HG02571 (cell line): ENCODE data around the gene LYZL1.
"Not testable (repeated sequence)": the region's sequence is repeated elsewhere in the genome, so short reads cannot be mapped to it uniquely, and the experiment has no call there.

Source experiments
- ATAC-seq: cut with Tn5 transposase; IDR thresholded peaks from one replicate; pipeline ENCODE4 v1.9.1; 2021; ENCODE audit warnings: mild to moderate bottlenecking, moderate library complexity; ENCODE audit not compliant: unreplicated experiment

Gene LYZL1

GRCh38 chr10:29304264-29304994 lies 15.6 kb downstream of the LYZL1 start:
- ATAC-seq = peak; percentile 65

- ATAC-seq = no peak
Observed at GRCh38 chr10:29304995-29305335, 16.1 kb downstream of the LYZL1 start.

- no peak for ATAC-seq
Observed at GRCh38 chr10:29306688-29307087, 17.8 kb downstream of the LYZL1 start.

- ATAC-seq = not testable (repeated sequence)
Observed at GRCh38 chr10:29308142-29308541, 19.3 kb downstream of the LYZL1 start.

GRCh38 chr10:29309465-29309864 lies 20.6 kb downstream of the LYZL1 start:
- ATAC-seq = no peak

- not testable (repeated sequence) for ATAC-seq
Observed at GRCh38 chr10:29310463-29310862, 21.6 kb downstream of the LYZL1 start.

- ATAC-seq = no peak
Observed at GRCh38 chr10:29313071-29313470, 24.2 kb downstream of the LYZL1 start.

GRCh38 chr10:29314726-29315125 lies 25.9 kb downstream of the LYZL1 start:
- ATAC-seq = no peak

- no peak for ATAC-seq
Observed at GRCh38 chr10:29315814-29316213, 26.9 kb downstream of the LYZL1 start.

GRCh38 chr10:29316308-29317026 lies 27.6 kb downstream of the LYZL1 start:
- no peak for ATAC-seq

- ATAC-seq = no peak
Observed at GRCh38 chr10:29317027-29317420, 28.2 kb downstream of the LYZL1 start.

GRCh38 chr10:29317423-29318021 lies 28.7 kb downstream of the LYZL1 start:
- no peak for ATAC-seq

- ATAC-seq = not testable (repeated sequence)
Observed at GRCh38 chr10:29318141-29319071, 29.5 kb downstream of the LYZL1 start.

- ATAC-seq = no peak
Observed at GRCh38 chr10:29319205-29319781, 30.4 kb downstream of the LYZL1 start.

- not testable (repeated sequence) for ATAC-seq
Observed at GRCh38 chr10:29320680-29321121, 31.8 kb downstream of the LYZL1 start.

- no peak for ATAC-seq
Observed at GRCh38 chr10:29321656-29322055, 32.8 kb downstream of the LYZL1 start.

- no peak for ATAC-seq
Observed at GRCh38 chr10:29322918-29323317, 34.0 kb downstream of the LYZL1 start.

- ATAC-seq = no peak
Observed at GRCh38 chr10:29323367-29323766, 34.5 kb downstream of the LYZL1 start.

- no peak for ATAC-seq
Observed at GRCh38 chr10:29324220-29324841, 35.5 kb downstream of the LYZL1 start.

- ATAC-seq = no peak
Observed at GRCh38 chr10:29326299-29326698, 37.4 kb downstream of the LYZL1 start.
